ENCODE measurements around the gene NTN3. TPM values are rescaled to one million over a fixed set of nuclear protein-coding genes. Genes with fewer than 3 reads are reported as not detected.

NTN3 gene
- total and polyA plus RNA-seq, 2 donors from 2014 or later = 0.28 TPM; not detected in 1

GRCh38 chr16:2512735-2513404 is 41.8 kb downstream of the NTN3 start:
- no peaks in the 10 kb centered on the region for H3K27me3 ChIP-seq (ENCODE audit: control insufficient read depth, insufficient read depth, low read length)
- peak; percentile 54 to 79 (median 59) for DNase-seq
- H3K9ac ChIP-seq (ENCODE audit: low read length in 3 of 3) = peak overlapping the region in 1 of 3 donors; percentile 58
- H3K9me3 ChIP-seq (ENCODE audit: control insufficient read depth in 2 of 3, insufficient read depth in 1 of 3, low read length in 3 of 3) = no peaks in the 10 kb centered on the region
- peak overlapping the region; percentile 80 to 81 for H3K27ac ChIP-seq (ENCODE audit: low read depth in 2 of 2, low read length in 2 of 2)
- peaks cover 0 to 48% (median 20%) of the 10 kb centered on the region in 3 donors for H3K4me1 ChIP-seq (ENCODE audit: control insufficient read depth in 2 of 3, insufficient read depth in 2 of 3, low read depth in 1 of 3, low read length in 3 of 3)
- peaks cover 0 to 5% (median 0%) of the 10 kb centered on the region in 3 donors for H3K36me3 ChIP-seq (ENCODE audit: control insufficient read depth in 2 of 3, insufficient read depth in 3 of 3, low read length in 3 of 3)
- intact Hi-C loops (cut with DNase I) = no loop called here
- peak overlapping the region; percentile 33 to 51 (median 46) for H3K4me3 ChIP-seq (ENCODE audit: low read length in 3 of 3)
- TF ChIP-seq CTCF (IDR thresholded peaks at IDR 0.05; ENCODE audit: borderline replicate concordance, extremely low read depth, insufficient read depth) = no peak
- no peak for FAIRE-seq

DNA sequence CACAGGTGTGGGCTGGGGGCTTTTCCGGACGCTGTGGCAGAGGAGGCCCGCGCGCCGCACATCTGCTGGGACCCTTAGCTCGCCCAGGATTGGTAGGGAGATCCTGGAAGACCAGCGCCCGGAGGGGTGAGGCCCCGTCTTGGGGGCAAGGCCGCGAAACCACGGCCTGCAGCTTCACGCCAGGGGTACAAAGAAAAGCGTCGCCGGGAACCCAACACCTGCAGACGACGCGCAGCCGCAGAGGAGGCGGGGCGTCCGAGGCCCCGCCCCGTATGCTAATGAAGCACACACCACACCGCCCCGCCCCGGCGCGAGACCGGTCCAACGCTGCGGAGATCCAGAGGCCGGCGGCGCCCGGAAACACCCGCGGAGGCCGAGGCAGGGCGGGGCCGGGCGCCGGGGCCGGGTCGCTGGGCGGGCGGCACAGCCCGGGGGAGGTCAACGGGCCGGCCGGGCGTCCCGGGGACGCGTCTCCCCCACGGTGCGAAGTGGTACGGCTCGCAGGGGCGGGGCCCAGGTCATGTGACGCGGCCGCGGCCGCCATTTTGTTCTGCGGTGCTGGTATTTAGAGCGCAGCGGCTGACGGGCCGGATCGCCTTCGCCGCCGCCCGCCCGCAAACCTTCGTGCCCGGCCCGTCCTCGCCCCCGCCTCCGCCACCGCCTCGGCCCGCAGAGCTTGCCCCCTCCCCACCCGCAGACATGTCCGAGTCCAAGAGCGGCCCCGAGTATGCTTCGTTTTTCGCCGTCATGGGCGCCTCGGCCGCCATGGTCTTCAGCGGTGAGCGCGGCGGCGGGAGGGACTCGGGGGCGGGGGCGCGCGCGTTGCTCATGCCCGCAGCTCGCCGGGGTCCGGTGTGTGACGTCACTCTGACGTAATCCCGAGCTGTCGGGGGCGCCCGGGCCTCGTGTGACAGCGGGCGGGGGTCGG is 42.6 kb downstream of the NTN3 start, which contains the start of gene ATP6V0C:
TSS of gene ATP6V0C (plus strand) at position 548 of the 928 bp plus-strand sequence. CDS start at position 700, 152 bp downstream.
- no peak for TF ChIP-seq CTCF (IDR thresholded peaks at IDR 0.05; ENCODE audit: borderline replicate concordance, extremely low read depth, insufficient read depth)
- intact Hi-C loops (cut with DNase I) = no loop called here
- H3K9me3 ChIP-seq (ENCODE audit: control insufficient read depth in 2 of 3, insufficient read depth in 1 of 3, low read length in 3 of 3) = no peaks in the 10 kb centered on the region
- H3K4me1 ChIP-seq (ENCODE audit: control insufficient read depth in 2 of 3, insufficient read depth in 2 of 3, low read depth in 1 of 3, low read length in 3 of 3) = peaks cover 0 to 54% (median 25%) of the 10 kb centered on the region in 3 donors
- H3K36me3 ChIP-seq (ENCODE audit: control insufficient read depth in 2 of 3, insufficient read depth in 3 of 3, low read length in 3 of 3) = peaks cover 0 to 5% (median 0%) of the 10 kb centered on the region in 3 donors
- no peaks in the 10 kb centered on the region for H3K27me3 ChIP-seq (ENCODE audit: control insufficient read depth, insufficient read depth, low read length)
- DNase-seq (peak; percentile 94 to 98 (median 96)), FAIRE-seq (no peak)
- peak within 1 kb of the TSS; percentile 99 for H3K27ac ChIP-seq (ENCODE audit: low read depth in 2 of 2, low read length in 2 of 2)
- H3K4me3 ChIP-seq (ENCODE audit: low read length in 3 of 3) = peak within 1 kb of the TSS; percentile 81 to 91 (median 83)
- H3K9ac ChIP-seq (ENCODE audit: low read length in 3 of 3) = peak within 1 kb of the TSS; percentile 75 to 97 (median 79)

DNA sequence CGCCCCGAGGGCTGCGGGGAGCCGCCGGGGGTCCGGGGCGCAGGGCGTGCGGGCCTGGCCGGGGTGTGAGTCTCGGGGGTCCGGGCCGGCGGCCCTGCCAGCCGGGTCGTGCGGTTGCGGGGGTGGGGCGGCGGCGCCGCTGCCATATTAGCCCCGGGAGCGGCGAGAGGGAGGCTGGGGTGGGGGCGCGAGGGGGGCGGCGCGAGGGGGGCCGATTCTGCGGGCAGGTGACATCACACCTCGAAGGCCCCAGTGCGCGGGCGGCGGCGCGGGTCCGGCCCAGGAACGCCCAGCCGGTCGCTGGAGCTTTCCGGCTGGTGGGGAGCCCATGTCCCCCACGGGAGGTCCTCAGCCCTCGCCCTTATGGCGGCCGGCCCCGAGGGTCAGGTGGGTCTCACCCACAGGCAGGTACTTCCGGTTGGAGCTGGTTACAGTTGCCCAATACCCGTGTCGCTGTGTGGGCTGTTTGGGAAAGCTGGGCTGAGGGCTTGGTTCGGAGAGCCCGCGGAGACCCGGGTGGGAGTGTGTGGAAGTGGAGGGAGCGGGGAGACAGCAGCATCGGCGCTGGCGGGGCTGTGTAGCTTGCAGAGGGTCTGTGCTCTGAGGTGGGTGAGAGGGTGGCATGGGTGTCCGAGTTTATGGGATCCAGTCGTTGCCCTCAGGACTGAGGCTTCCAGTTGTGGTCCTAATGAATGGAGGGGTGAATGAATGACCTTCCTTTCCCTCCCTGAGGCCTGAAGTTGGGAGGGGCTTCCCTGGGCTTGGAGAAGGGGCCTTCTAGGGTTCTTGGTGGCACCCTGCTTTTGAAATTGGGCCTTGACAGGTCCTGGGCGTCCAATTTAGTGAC is 43.5 kb downstream of the NTN3 start:
- Histone ChIP-seq H3K27ac (ENCODE audit: low read depth in 2 of 2, low read length in 2 of 2) (peak overlapping the region; percentile 99), H3K36me3 (ENCODE audit: control insufficient read depth in 2 of 3, insufficient read depth in 3 of 3, low read length in 3 of 3) (peaks cover 0 to 13% (median 0%) of the 10 kb centered on the region in 3 donors), H3K4me1 (ENCODE audit: control insufficient read depth in 2 of 3, insufficient read depth in 2 of 3, low read depth in 1 of 3, low read length in 3 of 3) (peaks cover 0 to 63% (median 30%) of the 10 kb centered on the region in 3 donors), H3K27me3 (ENCODE audit: control insufficient read depth, insufficient read depth, low read length) (no peaks in the 10 kb centered on the region), H3K4me3 (ENCODE audit: low read length in 3 of 3) (peak overlapping the region; percentile 81 to 91 (median 83)), H3K9me3 (ENCODE audit: control insufficient read depth in 2 of 3, insufficient read depth in 1 of 3, low read length in 3 of 3) (no peaks in the 10 kb centered on the region), H3K9ac (ENCODE audit: low read length in 3 of 3) (peak overlapping the region; percentile 75 to 97 (median 79))
- DNase-seq = peak in 3 of 5 donors; percentile 55 to 86 (median 81)
- FAIRE-seq = no peak
- no peak for TF ChIP-seq CTCF (IDR thresholded peaks at IDR 0.05; ENCODE audit: borderline replicate concordance, extremely low read depth, insufficient read depth)
- intact Hi-C loops (cut with DNase I) = no loop called here

All from kidney (tissue), 14 donors.